ENCODE results near the gene TK1.
"Not testable (repeated sequence)": the region's sequence is repeated elsewhere in the genome, so short reads cannot be mapped to it uniquely, and the experiment has no call there.

TK1 gene

DNA sequence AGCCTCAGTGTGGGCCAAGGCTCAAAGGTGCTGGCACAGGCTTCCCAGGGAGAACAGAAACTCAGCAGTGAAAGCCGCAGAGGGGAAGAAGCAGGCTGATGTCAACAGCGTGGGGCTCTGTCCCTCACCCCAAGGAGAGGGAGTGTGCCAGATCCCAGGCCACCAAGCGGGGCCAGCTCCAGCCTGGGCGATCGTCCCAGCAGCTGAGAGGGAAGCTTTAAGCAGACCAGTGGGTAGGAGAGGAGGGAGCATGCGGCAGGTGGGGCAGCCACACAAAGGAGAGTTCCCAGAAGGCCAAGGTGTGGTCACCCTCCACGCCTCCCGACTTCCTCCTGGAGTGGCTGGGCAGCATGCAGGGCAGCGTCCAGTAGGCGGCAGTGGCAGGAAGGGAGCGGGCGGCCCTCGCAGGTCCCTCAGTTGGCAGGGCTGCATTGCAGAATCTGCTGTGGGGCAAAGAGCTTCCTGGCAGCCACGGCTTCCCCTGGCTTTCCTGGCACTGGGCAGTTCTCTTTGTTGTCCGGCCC, 12.4 kb downstream of the TK1 start:
- H3K27me3 ChIP-seq (replicated peaks; ENCODE audit: insufficient read depth, low read length) = no peaks in the 10 kb centered on the region
- no peaks in the 10 kb centered on the region for H4K20me1 ChIP-seq (ENCODE audit: insufficient read depth, low read length)
- peaks cover 68% of the 10 kb centered on the region for H3K4me1 ChIP-seq (ENCODE audit: low read length)
- DNase-seq = peak; percentile 55
- no peak overlapping the region for H2AFZ ChIP-seq (ENCODE audit: low read length)
- peaks cover 72% of the 10 kb centered on the region for H3F3A ChIP-seq (ENCODE audit: insufficient read depth, low read length)
- H3K4me3 ChIP-seq (ENCODE audit: low read length) = no peak overlapping the region
- H3K9me2 ChIP-seq (replicated peaks; ENCODE audit: insufficient read depth, low read length) = no peaks in the 10 kb centered on the region
- H3K27ac ChIP-seq (ENCODE audit: low read length) = peak overlapping the region; percentile 99
- peak overlapping the region; percentile 36 for H3K4me2 ChIP-seq (ENCODE audit: low read depth, low read length)
- H3K9me3 ChIP-seq (replicated peaks; ENCODE audit: insufficient read depth, low read length) = no peaks in the 10 kb centered on the region
- peaks cover 4% of the 10 kb centered on the region; the same call in 1 of the 2 replicates for H3K36me3 ChIP-seq (replicated peaks; ENCODE audit: insufficient read depth, low read length)
- peaks cover 39% of the 10 kb centered on the region for H3K79me2 ChIP-seq (ENCODE audit: low read length)
- peak overlapping the region; percentile 23 for H3K9ac ChIP-seq (ENCODE audit: low read length)
- TF ChIP-seq EZH2phosphoT487 (IDR thresholded peaks at IDR 0.05; ENCODE audit: low read length) (no peak), EZH2 (optimal IDR thresholded peaks at IDR 0.05; ENCODE audit: low read depth, low read length) (no peak)
- TF ChIP-seq, protein P1, sequence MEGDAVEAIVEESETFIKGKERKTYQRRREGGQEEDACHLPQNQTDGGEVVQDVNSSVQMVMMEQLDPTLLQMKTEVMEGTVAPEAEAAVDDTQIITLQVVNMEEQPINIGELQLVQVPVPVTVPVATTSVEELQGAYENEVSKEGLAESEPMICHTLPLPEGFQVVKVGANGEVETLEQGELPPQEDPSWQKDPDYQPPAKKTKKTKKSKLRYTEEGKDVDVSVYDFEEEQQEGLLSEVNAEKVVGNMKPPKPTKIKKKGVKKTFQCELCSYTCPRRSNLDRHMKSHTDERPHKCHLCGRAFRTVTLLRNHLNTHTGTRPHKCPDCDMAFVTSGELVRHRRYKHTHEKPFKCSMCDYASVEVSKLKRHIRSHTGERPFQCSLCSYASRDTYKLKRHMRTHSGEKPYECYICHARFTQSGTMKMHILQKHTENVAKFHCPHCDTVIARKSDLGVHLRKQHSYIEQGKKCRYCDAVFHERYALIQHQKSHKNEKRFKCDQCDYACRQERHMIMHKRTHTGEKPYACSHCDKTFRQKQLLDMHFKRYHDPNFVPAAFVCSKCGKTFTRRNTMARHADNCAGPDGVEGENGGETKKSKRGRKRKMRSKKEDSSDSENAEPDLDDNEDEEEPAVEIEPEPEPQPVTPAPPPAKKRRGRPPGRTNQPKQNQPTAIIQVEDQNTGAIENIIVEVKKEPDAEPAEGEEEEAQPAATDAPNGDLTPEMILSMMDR (IDR thresholded peaks at IDR 0.05; ENCODE audit: low read length) = peak; percentile 50

DNA sequence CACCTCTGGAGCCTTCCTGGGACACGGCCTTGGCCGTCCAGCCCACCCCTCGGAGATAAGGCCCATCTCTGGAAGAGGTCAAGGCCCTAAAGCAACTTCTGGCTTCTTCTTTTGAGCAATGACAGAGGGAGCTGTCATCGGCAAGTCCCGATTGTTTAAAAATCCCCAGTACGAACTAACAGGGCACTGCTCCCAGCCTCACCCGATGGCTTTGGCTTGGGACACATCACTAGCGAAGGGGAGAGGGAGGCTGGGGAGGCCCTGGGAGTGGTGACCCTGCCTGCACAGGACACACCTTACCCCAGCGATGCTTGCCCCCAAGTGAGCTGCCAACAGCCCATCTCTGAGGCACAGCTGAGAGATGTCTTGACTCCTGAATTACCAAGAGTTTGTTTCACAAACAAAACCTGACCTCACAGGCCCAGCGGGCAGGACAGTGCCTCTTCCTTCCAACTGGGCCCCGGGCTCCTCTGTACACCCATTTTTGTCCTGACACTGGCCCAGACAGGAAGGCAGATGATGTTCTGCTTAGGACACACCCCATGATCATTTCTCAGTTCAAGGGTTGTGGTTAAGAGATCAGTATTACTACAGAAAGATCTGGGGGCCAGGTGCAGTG, 13.6 kb downstream of the TK1 start:
- Histone ChIP-seq H3K9ac (ENCODE audit: low read length) (peak overlapping the region; percentile 75), H3K27me3 (replicated peaks; ENCODE audit: insufficient read depth, low read length) (no peaks in the 10 kb centered on the region), H4K20me1 (ENCODE audit: insufficient read depth, low read length) (no peaks in the 10 kb centered on the region), H3K27ac (ENCODE audit: low read length) (peak overlapping the region; percentile 99), H3K9me3 (replicated peaks; ENCODE audit: insufficient read depth, low read length) (no peaks in the 10 kb centered on the region), H3K4me1 (ENCODE audit: low read length) (peaks cover 69% of the 10 kb centered on the region), H2AFZ (ENCODE audit: low read length) (no peak overlapping the region), H3K79me2 (ENCODE audit: low read length) (peaks cover 40% of the 10 kb centered on the region), H3F3A (ENCODE audit: insufficient read depth, low read length) (peaks cover 69% of the 10 kb centered on the region), H3K4me2 (ENCODE audit: low read depth, low read length) (peak overlapping the region; percentile 98), H3K9me2 (replicated peaks; ENCODE audit: insufficient read depth, low read length) (no peaks in the 10 kb centered on the region), H3K36me3 (replicated peaks; ENCODE audit: insufficient read depth, low read length) (no peaks in the 10 kb centered on the region), H3K4me3 (ENCODE audit: low read length) (peak overlapping the region; percentile 23; the same call in 1 of the 2 replicates)
- DNase-seq = peak; percentile 94
- TF ChIP-seq, protein P1 (IDR thresholded peaks at IDR 0.05; ENCODE audit: low read length) = no peak
- TF ChIP-seq EZH2phosphoT487 (IDR thresholded peaks at IDR 0.05; ENCODE audit: low read length) (no peak), EZH2 (optimal IDR thresholded peaks at IDR 0.05; ENCODE audit: low read depth, low read length) (no peak)

DNA sequence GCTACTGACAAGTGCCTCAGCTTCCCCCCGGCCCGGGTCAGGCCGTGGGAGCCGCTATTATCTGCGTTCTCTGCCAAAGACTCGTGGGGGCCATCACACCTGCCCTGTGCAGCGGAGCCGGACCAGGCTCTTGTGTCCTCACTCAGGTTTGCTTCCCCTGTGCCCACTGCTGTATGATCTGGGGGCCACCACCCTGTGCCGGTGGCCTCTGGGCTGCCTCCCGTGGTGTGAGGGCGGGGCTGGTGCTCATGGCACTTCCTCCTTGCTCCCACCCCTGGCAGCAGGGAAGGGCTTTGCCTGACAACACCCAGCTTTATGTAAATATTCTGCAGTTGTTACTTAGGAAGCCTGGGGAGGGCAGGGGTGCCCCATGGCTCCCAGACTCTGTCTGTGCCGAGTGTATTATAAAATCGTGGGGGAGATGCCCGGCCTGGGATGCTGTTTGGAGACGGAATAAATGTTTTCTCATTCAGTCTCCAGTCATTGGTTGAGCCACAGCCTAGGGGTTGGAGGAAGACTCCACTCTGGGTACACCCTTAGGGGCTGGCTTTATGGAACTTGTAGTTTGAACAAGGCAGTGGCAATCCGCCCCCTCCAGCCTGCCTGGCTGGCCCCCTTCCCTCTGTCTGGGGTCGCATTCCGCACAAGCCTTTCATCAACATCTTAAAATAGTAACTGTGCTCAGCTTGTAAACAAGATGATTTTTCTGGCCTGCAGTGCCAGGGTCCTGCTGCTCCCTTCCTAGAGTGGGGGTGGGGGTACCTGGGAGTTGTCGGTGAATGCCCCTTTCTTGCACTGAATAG, 14.4 kb downstream of the TK1 start:
- Histone ChIP-seq H3K4me1 (ENCODE audit: low read length) (peaks cover 69% of the 10 kb centered on the region), H3K27me3 (replicated peaks; ENCODE audit: insufficient read depth, low read length) (no peaks in the 10 kb centered on the region), H3K36me3 (replicated peaks; ENCODE audit: insufficient read depth, low read length) (no peaks in the 10 kb centered on the region), H3K9me3 (replicated peaks; ENCODE audit: insufficient read depth, low read length) (no peaks in the 10 kb centered on the region), H3F3A (ENCODE audit: insufficient read depth, low read length) (peaks cover 69% of the 10 kb centered on the region), H4K20me1 (ENCODE audit: insufficient read depth, low read length) (no peaks in the 10 kb centered on the region), H3K27ac (ENCODE audit: low read length) (peak overlapping the region; percentile 99), H3K9me2 (replicated peaks; ENCODE audit: insufficient read depth, low read length) (no peaks in the 10 kb centered on the region), H3K79me2 (ENCODE audit: low read length) (peaks cover 44% of the 10 kb centered on the region), H3K4me3 (ENCODE audit: low read length) (peak overlapping the region; percentile 23; the same call in 1 of the 2 replicates), H3K9ac (ENCODE audit: low read length) (peak overlapping the region; percentile 75), H3K4me2 (ENCODE audit: low read depth, low read length) (peak overlapping the region; percentile 98), H2AFZ (ENCODE audit: low read length) (no peak overlapping the region)
- TF ChIP-seq EZH2 (optimal IDR thresholded peaks at IDR 0.05; ENCODE audit: low read depth, low read length) (no peak), EZH2phosphoT487 (IDR thresholded peaks at IDR 0.05; ENCODE audit: low read length) (no peak)
- TF ChIP-seq, protein P1 (IDR thresholded peaks at IDR 0.05; ENCODE audit: low read length) = no peak
- peak; percentile 53 for DNase-seq

DNA sequence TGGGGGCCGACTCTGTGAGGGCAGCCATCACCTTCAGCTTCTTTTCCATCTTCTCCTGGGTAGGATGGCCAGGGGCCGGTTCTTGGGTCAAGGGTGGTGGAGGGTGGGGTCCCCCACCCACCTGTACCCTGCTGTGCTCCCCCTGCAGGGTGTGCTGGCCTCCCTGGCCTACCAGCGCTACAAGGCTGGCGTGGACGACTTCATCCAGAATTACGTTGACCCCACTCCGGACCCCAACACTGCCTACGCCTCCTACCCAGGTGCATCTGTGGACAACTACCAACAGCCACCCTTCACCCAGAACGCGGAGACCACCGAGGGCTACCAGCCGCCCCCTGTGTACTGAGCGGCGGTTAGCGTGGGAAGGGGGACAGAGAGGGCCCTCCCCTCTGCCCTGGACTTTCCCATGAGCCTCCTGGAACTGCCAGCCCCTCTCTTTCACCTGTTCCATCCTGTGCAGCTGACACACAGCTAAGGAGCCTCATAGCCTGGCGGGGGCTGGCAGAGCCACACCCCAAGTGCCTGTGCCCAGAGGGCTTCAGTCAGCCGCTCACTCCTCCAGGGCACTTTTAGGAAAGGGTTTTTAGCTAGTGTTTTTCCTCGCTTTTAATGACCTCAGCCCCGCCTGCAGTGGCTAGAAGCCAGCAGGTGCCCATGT, 15.1 kb downstream of the TK1 start:
- H3K27me3 ChIP-seq (replicated peaks; ENCODE audit: insufficient read depth, low read length); H3K9me3 ChIP-seq (replicated peaks; ENCODE audit: insufficient read depth, low read length); H3K9me2 ChIP-seq (replicated peaks; ENCODE audit: insufficient read depth, low read length); H3K36me3 ChIP-seq (replicated peaks; ENCODE audit: insufficient read depth, low read length); H2AFZ ChIP-seq (ENCODE audit: low read length); H4K20me1 ChIP-seq (ENCODE audit: insufficient read depth, low read length): not testable (repeated sequence)
- H3K79me2 ChIP-seq (ENCODE audit: low read length) = peaks cover 42% of the 10 kb centered on the region
- peak overlapping the region; percentile 98 for H3K4me2 ChIP-seq (ENCODE audit: low read depth, low read length)
- peak overlapping the region; percentile 75; the same call in 1 of the 2 replicates for H3K9ac ChIP-seq (ENCODE audit: low read length)
- H3K4me1 ChIP-seq (ENCODE audit: low read length) = peaks cover 65% of the 10 kb centered on the region
- H3F3A ChIP-seq (ENCODE audit: insufficient read depth, low read length) = peaks cover 68% of the 10 kb centered on the region
- peak overlapping the region; percentile 99 for H3K27ac ChIP-seq (ENCODE audit: low read length)
- peak overlapping the region; percentile 23; the same call in 1 of the 2 replicates for H3K4me3 ChIP-seq (ENCODE audit: low read length)
- peak; percentile 25 for DNase-seq
